ENCODE measurements around the gene BMPER.

GRCh38 chr7:34128762-34129161 lies 223.4 kb downstream of the BMPER start:
- no peak for TF ChIP-seq GATA3 (IDR thresholded peaks at IDR 0.05; ENCODE audit: low read depth, low read length)
- TF ChIP-seq GATA2 (IDR thresholded peaks at IDR 0.05; ENCODE audit: low read depth, low read length): no peak

Data from SH-SY5Y (cell line).